Measurements from ENCODE around the gene TEAD4.
A peak's percentile ranks its signal among the peaks of the same experiment; 100 is the strongest.

TEAD4 gene

GRCh38 chr12:3075315-3075714 is 116.1 kb downstream of the TEAD4 start:
- FAIRE-seq (no peak), DNase-seq (ENCODE audit: insufficient read length, low spot score) (no peak)

DNA sequence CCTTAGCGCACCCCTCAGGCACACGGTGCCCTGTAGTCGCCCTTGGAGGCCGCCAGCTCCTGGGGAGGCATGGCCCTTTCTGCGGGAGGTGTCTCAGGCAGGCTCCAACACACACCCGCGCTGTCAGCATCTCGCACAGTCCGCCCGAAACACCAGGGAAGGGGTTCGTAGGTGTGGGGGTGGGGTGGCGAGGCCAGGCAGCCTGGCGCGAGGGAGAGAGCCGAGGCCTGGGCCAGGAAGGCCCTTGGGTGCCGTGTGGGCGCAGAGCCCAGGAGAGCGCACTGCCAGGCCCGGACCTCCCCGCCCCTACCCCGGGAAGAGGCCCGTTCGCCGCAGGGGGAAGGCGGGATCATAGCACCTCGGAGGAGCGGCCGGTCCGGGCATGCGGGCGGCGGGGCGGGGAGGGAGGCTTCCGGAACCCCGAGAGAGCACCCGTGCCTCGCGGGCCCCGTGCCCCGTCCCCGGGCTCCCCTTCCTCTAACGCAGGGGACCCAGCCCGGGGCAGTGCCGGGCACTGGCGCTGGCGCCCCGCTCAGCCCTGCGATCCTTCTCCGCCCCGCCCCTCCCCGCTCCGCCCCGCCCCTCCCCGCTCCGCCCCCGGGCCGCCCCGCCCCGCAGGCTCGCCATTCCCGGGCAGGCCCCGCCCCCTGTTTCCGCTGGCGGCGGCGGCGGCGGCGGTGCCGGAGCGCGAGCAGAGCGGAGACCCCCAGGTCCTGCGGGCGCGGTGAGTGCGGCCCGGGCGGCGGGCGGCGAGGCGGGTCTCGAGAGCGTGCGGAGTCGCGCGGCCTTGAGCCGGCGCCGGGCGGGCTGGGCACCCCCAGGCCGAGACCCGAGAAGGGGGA is 117.8 kb downstream of the TEAD4 start, which contains the start of gene TSPAN9:
Gene TSPAN9 (plus strand): TSS at position 650 of the 842 bp plus-strand sequence. CDS start 123,815 bp downstream, outside the sequence.
- peak; percentile 85 for FAIRE-seq

GRCh38 chr12:3077572-3078081 is 118.4 kb downstream of the TEAD4 start:
- no peak for FAIRE-seq
- DNase-seq (ENCODE audit: insufficient read length, low spot score), result peak; percentile 38

More for the DNA sequence above, 117.8 kb downstream of the TEAD4 start, which contains the start of gene TSPAN9:
- DNase-seq (ENCODE audit: insufficient read length, low spot score), result peak; percentile 87

DNA sequence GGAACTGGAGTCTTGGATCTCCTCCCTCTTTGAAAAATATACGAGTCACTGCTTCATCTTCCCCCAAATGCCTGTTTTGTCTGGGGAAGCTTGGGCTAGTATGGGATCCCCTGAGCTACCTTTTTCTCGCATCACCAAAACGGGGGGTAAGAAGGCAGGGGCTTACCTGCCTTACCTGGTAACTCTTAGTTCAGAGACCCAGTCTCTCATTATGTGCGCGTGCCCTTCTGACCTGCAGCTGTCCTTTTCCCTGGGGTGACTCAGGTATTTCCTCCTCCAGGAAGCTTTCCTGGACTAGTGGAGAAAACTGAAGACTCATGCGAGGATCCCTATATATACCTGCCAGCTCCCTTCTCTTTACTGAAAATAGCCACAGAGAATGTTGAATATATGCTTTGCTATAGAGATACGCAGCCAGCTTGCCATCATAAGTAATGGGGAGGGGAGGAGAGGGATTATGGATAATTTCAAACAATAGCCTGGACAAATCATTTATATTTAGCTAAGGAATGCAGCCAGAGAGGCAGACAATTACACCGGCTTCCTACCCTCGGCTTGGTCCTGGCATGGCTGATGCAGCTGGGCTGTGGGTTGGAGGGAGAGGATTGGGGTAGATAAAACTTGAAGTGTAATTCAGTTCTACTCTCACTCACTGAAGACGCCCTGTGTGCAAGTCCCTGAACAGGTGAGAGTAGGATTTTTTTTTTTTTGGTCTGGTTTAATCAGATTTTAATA is 119.1 kb downstream of the TEAD4 start:
- DNase-seq (ENCODE audit: insufficient read length, low spot score) (no peak), FAIRE-seq (no peak)

- no peak for DNase-seq (ENCODE audit: insufficient read length, low spot score)
- no peak for FAIRE-seq
These were observed 121.9 kb downstream of the TEAD4 start for GRCh38 chr12:3081091-3081490.

GRCh38 chr12:3081886-3082285 is 122.7 kb downstream of the TEAD4 start:
- FAIRE-seq (no peak), DNase-seq (ENCODE audit: insufficient read length, low spot score) (no peak)

- FAIRE-seq (no peak), DNase-seq (ENCODE audit: insufficient read length, low spot score) (no peak)
These were observed 124.2 kb downstream of the TEAD4 start for GRCh38 chr12:3083241-3083920.

GRCh38 chr12:3083921-3084347 is 124.7 kb downstream of the TEAD4 start:
- FAIRE-seq, result no peak

DNA sequence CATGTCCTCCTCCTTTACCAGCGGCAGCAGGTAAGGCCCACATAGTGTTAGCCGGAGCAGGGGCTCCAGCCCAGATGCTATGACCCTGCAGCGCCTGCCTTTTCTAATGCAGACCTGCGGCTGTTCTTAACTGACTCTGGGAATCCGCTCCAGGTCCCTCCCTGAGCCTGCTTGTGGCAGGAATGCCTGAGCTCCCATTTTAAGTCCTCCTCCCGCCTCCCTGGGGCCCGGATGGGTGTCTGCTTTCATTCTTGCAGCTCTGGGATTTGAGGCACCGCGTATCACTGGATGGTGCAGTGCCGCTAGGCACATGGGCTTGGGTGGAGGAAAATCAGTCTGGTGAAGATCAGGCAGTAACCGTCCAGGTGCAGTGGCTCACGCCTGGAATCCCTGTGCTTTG is 125.5 kb downstream of the TEAD4 start:
- no peak for FAIRE-seq
- DNase-seq (ENCODE audit: insufficient read length, low spot score), result no peak

More at GRCh38 chr12:3083921-3084347, 124.7 kb downstream of the TEAD4 start:
- DNase-seq (ENCODE audit: insufficient read length, low spot score), result no peak

DNA sequence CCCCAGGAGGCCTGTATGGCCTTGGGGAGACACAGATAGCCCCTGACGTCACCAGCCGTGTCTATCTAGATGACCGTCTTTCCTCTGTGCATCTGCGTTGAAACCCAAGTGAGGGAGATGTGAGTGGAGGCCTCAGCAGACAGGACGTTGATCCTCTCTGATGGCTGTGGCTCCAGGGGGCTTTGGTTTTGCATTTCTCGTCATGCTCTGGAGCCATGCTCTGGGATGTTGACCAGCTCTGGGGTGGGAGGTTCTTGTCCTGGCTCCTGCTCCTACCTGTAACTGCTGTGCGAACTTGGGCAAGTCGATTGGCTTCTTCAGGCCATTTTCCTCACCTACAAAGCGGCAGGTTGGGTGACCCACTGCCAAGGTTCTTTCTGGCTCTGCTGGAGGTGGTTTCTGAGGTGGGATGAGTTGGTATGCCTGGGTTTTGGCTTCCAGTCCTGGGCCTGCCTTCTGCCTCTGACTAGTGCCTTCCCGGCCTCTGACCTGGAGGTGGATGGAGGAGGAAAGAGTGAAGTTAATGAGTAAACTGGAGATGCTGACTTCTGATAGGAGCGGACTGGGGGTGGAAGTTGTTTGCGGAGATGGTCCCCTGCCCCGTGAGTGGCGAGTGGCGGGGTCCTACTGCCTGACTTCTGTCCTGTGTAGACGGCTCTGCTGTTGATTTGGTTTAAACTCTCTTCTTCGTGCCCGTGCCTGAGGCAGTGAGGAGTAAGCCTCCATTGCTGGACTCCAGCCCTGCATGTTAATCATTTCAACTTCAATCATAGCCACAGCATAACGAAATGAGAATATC is 126.3 kb downstream of the TEAD4 start:
- FAIRE-seq (no peak), DNase-seq (ENCODE audit: insufficient read length, low spot score) (no peak)

GRCh38 chr12:3086211-3086610 is 127.0 kb downstream of the TEAD4 start:
- DNase-seq (ENCODE audit: insufficient read length, low spot score) (no peak), FAIRE-seq (no peak)

DNA sequence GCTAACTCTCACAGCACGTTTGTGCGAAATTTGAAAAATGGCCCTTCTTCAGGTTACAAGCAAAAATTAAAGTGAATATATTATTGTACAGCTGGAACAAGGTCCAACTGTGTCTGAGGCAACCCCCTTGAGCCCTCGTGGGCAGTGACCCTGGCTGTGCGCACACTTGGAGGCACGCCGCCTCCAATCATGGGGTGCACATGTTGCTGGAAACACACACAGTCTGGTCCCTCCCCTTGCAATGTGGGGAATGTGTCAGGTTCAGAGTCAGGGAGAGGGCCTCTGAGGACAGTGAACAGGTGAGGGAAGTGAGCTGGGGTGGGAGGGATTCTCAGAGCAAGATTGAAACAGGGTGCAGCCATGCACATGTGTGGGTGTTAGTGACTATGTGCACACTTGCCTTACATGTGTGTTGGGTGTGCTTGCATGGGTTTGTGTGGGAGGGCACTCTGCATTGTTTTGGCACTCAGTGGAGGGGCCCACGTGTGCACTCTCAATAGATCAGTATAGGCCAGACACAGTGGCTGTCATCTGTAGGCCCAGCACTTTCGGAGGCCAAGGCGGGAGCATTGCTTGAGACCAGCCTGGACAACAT is 127.6 kb downstream of the TEAD4 start:
- DNase-seq (ENCODE audit: insufficient read length, low spot score), result no peak
- peak; percentile 77 for FAIRE-seq

DNA sequence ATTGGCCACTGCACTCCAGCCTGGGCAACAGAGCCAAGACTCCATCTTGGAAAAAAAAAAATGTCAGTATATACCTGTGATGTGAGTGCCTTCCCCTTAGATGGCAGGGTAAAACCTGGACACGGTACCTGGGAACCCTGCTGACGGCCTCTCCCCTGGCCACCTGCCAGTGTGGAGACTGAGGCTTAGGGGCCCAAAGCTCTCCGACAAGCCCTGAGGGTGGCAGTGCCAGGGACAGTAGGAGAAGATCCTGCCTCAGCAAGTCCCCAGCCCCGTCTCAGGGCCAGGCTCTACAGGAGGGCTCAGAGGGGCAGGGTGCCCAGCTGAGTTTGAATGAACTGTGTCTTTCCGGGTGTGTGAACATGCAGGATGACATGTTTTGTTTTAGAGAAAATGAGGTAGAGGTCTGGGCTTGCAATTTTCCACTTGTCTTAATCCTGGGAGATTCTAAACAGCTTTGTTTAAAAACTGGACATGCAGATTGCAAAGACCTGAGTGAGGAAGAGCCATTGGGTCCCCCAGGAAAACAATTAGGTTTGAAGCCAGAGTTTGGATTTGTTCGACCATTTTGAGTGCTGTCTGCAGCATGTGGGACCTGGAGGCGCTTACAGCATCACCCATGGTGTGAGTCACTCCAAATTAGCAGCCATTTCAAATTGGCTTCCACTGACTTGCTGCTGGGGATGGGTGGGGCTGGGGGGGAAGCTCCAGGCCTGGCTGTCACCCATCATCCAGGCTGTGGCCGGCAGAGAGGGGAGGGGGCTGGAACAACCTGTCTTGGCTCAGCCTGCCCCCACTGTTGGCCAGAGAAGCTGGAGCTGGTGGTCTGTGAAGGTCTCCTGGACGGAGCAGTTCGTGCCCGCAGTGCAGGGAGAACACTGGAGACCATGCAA is 128.8 kb downstream of the TEAD4 start:
- FAIRE-seq, result peak; percentile 72
- DNase-seq (ENCODE audit: insufficient read length, low spot score), result no peak

DNA sequence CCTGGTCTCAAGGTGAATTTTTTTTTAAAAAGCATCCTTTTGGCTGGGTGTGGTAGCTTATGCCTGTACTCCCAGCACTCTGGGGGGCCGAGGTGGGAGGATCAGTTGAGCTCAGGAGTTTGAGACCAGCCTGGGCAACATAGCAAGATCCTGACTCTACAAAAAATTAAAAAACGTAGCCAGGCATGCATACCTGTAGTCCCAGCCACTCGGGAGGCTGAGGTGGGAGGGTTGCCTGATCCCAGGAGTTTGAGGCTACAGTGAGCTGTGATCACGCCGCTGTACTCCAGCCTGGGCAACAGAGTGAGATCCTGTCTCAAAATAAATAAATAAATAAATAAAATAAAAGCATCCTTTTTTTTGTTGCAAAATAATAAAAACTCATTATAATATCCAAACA is 130.4 kb downstream of the TEAD4 start:
- FAIRE-seq, result no peak
- no peak for DNase-seq (ENCODE audit: insufficient read length, low spot score)

All from HTR-8/SVneo (cell line).